ENCODE data around the gene ITPA. TPM values are rescaled to one million over a fixed set of nuclear protein-coding genes. Genes with fewer than 3 reads are reported as not detected.

Gene ITPA
- total and polyA plus RNA-seq, 10 of the 15 experiments (the other 5 are each of a cell fraction or from before 2014, with no cell fraction given) = 5.5 to 124 (median 66.3) TPM

- FAIRE-seq (no peak), ATAC-seq (no peak), DNase-seq (ENCODE audit: low read depth, low spot score) (no peak)
- Histone ChIP-seq H3K4me3 (no peak overlapping the region), H3K4me2 (ENCODE audit: control insufficient read depth, insufficient read depth) (no peak overlapping the region), H3K9ac (ENCODE audit: control insufficient read depth, insufficient read depth, low read length) (no peak overlapping the region), H3K27ac (ENCODE audit: control insufficient read depth, insufficient read depth) (no peak overlapping the region), H3K36me3 (ENCODE audit: control insufficient read depth in 2 of 2, insufficient read depth in 2 of 2, low read length in 1 of 2) (no peaks in the 10 kb centered on the region), H3K27me3 (replicated peaks in 1 of 2; ENCODE audit: control insufficient read depth in 2 of 2, insufficient read depth in 2 of 2, low read length in 1 of 2) (peaks cover 7 to 15% of the 10 kb centered on the region in 2 experiments), H3K9me3 (replicated peaks; ENCODE audit: control insufficient read depth, insufficient read depth, low read length) (no peaks in the 10 kb centered on the region), H3K4me1 (ENCODE audit: control insufficient read depth, insufficient read depth, low read length) (no peaks in the 10 kb centered on the region; the same call in none of the 2 replicates), H3K79me2 (ENCODE audit: control insufficient read depth, insufficient read depth, low read length) (no peaks in the 10 kb centered on the region), H2AFZ (ENCODE audit: control insufficient read depth, low read depth, low read length) (no peak overlapping the region), H4K20me1 (ENCODE audit: control insufficient read depth, insufficient read depth) (no peaks in the 10 kb centered on the region)
- POLR2A ChIA-PET = no interaction called here
- SMC1A ChIA-PET (ENCODE audit: uncharacterized antibody, unreplicated experiment) = no interaction called here
- TF ChIP-seq DPF2 (IDR thresholded peaks at IDR 0.05) = no peak
- no TSS peak for BruUV-seq (replicated peaks)
- in situ Hi-C loops (cut with MboI) (no loop called here), intact Hi-C loops (cut with micrococcal nuclease; ENCODE audit: unreplicated experiment) (no loop called here)
- RAD21 ChIA-PET (ENCODE audit: unreplicated experiment) = no interaction called here
- WGBS (ENCODE audit: insufficient coverage, insufficient replicate concordance, low lambda C conversion rate, missing lambda C conversion rate) = 3% methylated on average over 2 of the region's 2 CpGs
- CTCF ChIA-PET = no interaction called here
Observed at GRCh38 chr20:3245156-3245555, 35.9 kb downstream of the ITPA start.

DNA sequence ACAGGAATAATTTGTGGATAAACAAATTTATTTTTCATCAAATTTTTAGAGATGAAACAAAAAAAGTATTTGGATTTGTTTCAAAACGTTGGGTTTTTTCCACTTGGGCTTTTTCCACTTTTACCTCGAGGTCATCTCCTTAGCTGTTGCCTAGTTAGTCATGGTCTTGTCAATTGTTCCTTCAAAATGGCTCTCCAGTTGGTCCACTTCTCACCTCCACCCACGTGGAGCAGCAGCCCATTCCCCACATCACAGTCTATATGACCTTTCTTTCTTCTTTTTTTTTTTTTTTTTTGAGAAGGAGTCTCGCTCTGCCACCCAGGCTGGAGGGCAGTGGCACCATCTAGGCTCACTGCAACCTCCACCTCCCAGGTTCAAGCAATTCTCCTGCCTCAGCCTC lies 36.4 kb downstream of the ITPA start:
- Histone ChIP-seq H3K4me1 (ENCODE audit: control insufficient read depth, insufficient read depth, low read length) (no peaks in the 10 kb centered on the region; the same call in none of the 2 replicates), H3K9me3 (replicated peaks; ENCODE audit: control insufficient read depth, insufficient read depth, low read length) (no peaks in the 10 kb centered on the region), H3K4me3 (no peak overlapping the region), H3K4me2 (ENCODE audit: control insufficient read depth, insufficient read depth) (no peak overlapping the region), H3K27ac (ENCODE audit: control insufficient read depth, insufficient read depth) (no peak overlapping the region), H3K27me3 (replicated peaks in 1 of 2; ENCODE audit: control insufficient read depth in 2 of 2, insufficient read depth in 2 of 2, low read length in 1 of 2) (peaks cover 4 to 14% of the 10 kb centered on the region in 2 experiments; a peak in 3 of 4 replicates), H4K20me1 (ENCODE audit: control insufficient read depth, insufficient read depth) (no peaks in the 10 kb centered on the region), H2AFZ (ENCODE audit: control insufficient read depth, low read depth, low read length) (no peak overlapping the region), H3K36me3 (ENCODE audit: control insufficient read depth in 2 of 2, insufficient read depth in 2 of 2, low read length in 1 of 2) (no peaks in the 10 kb centered on the region), H3K9ac (ENCODE audit: control insufficient read depth, insufficient read depth, low read length) (no peak overlapping the region), H3K79me2 (ENCODE audit: control insufficient read depth, insufficient read depth, low read length) (no peaks in the 10 kb centered on the region)
- in situ Hi-C loops (cut with MboI) = no loop called here
- no peak for FAIRE-seq
- 0% methylated on average over 3 of the region's 4 CpGs for WGBS (ENCODE audit: insufficient coverage, insufficient replicate concordance, low lambda C conversion rate, missing lambda C conversion rate)
- SMC1A ChIA-PET (ENCODE audit: uncharacterized antibody, unreplicated experiment) = no interaction called here
- CTCF ChIA-PET = no interaction called here
- RAD21 ChIA-PET (ENCODE audit: unreplicated experiment) = no interaction called here
- ATAC-seq = no peak
- intact Hi-C loops (cut with micrococcal nuclease; ENCODE audit: unreplicated experiment) = no loop called here
- TF ChIP-seq TAF1 (IDR thresholded peaks at IDR 0.05; ENCODE audit: borderline replicate concordance, low read depth, low read length) (no peak), RCOR1 (conservative IDR thresholded peaks at IDR 0.05; ENCODE audit: low read depth, low read length) (no peak)
- TF ChIP-seq, protein P1, sequence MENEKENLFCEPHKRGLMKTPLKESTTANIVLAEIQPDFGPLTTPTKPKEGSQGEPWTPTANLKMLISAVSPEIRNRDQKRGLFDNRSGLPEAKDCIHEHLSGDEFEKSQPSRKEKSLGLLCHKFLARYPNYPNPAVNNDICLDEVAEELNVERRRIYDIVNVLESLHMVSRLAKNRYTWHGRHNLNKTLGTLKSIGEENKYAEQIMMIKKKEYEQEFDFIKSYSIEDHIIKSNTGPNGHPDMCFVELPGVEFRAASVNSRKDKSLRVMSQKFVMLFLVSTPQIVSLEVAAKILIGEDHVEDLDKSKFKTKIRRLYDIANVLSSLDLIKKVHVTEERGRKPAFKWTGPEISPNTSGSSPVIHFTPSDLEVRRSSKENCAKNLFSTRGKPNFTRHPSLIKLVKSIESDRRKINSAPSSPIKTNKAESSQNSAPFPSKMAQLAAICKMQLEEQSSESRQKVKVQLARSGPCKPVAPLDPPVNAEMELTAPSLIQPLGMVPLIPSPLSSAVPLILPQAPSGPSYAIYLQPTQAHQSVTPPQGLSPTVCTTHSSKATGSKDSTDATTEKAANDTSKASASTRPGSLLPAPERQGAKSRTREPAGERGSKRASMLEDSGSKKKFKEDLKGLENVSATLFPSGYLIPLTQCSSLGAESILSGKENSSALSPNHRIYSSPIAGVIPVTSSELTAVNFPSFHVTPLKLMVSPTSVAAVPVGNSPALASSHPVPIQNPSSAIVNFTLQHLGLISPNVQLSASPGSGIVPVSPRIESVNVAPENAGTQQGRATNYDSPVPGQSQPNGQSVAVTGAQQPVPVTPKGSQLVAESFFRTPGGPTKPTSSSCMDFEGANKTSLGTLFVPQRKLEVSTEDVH (IDR thresholded peaks at IDR 0.05; ENCODE audit: low read depth, partially characterized antibody) = no peak
- BruUV-seq (replicated peaks) = no TSS peak
- no peak for DNase-seq (ENCODE audit: low read depth, low spot score)
- POLR2A ChIA-PET = no interaction called here
